Right ventricle myocardium superior (tissue), 1 donor: ENCODE measurements around the gene SP8. TPM values are rescaled to one million over a fixed set of nuclear protein-coding genes. Genes with fewer than 3 reads are reported as not detected.

Source experiments
- ATAC-seq: fragments of 200-7000 bp; cut with Tn5 transposase; one replicate; pipeline ENCODE4 v1.9.1; 2020; ENCODE audit warnings: mild to moderate bottlenecking; ENCODE audit not compliant: poor library complexity
- DNase-seq: peaks from one replicate; pipeline ENCODE4 v3.0.0-alpha.2; 2020
- intact Hi-C: fragments of 100-400 bp; cut with DNase I; formaldehyde crosslinking; loops from one replicate; pipeline ENCODE4 v1.11.2; 2022
- total RNA-seq: library from RNA; stranded (reverse); fragmentation: NEBNext Ultra II Directional; extraction: Animal tissue kit (Norgen Biotek cat#: 25700); gene quantifications from one replicate; pipeline ENCODE4 v1.2.1, GENCODE V29; 2021
- donor health status: DM: no; HTN: yes; CAD: no; lungs with severe emphysema.

SP8 gene
- total RNA-seq, 1 donor from 2014 or later, result not detected

- ATAC-seq, result peak; percentile 90
- intact Hi-C loops, result no loop called here
- DNase-seq, result no peak
Observed at GRCh38 chr7:20778063-20778721, 8.5 kb downstream of the SP8 start.

- DNase-seq (no peak), ATAC-seq (no peak)
- intact Hi-C loops, result no loop called here
Observed at GRCh38 chr7:20777377-20778062, 9.2 kb downstream of the SP8 start.

- DNase-seq, result no peak
- ATAC-seq, result no peak
- intact Hi-C loops, result no loop called here
Observed at GRCh38 chr7:20776942-20777341, 9.7 kb downstream of the SP8 start.

GRCh38 chr7:20776214-20776911, 10.3 kb downstream of the SP8 start:
- intact Hi-C loops, result no loop called here
- no peak for DNase-seq
- no peak for ATAC-seq

- DNase-seq (no peak), ATAC-seq (no peak)
- intact Hi-C loops, result no loop called here
Observed at GRCh38 chr7:20754001-20754400, 32.7 kb downstream of the SP8 start.

GRCh38 chr7:20749906-20750305, 36.8 kb downstream of the SP8 start:
- ATAC-seq (no peak), DNase-seq (no peak)
- intact Hi-C loops, result no loop called here

GRCh38 chr7:20748853-20749252, 37.8 kb downstream of the SP8 start:
- ATAC-seq, result no peak

GRCh38 chr7:20747001-20747400, 39.7 kb downstream of the SP8 start:
- ATAC-seq, result no peak
- intact Hi-C loops, result no loop called here
- no peak for DNase-seq

More at GRCh38 chr7:20748853-20749252, 37.8 kb downstream of the SP8 start:
- no peak for DNase-seq
- intact Hi-C loops, result no loop called here

- ATAC-seq (no peak), DNase-seq (no peak)
- intact Hi-C loops, result no loop called here
Observed at GRCh38 chr7:20745702-20746101, 41.0 kb downstream of the SP8 start.

- no peak for DNase-seq
- intact Hi-C loops, result no loop called here
- ATAC-seq, result no peak
Observed at GRCh38 chr7:20744954-20745446, 41.7 kb downstream of the SP8 start.

GRCh38 chr7:20742913-20743312, 43.8 kb downstream of the SP8 start:
- ATAC-seq (no peak), DNase-seq (no peak)
- intact Hi-C loops, result no loop called here

- intact Hi-C loops, result no loop called here
- DNase-seq, result no peak
- ATAC-seq, result no peak
Observed at GRCh38 chr7:20741801-20742200, 44.9 kb downstream of the SP8 start.

- DNase-seq (no peak), ATAC-seq (no peak)
- intact Hi-C loops, result no loop called here
Observed at GRCh38 chr7:20738518-20739481, 47.9 kb downstream of the SP8 start.

- intact Hi-C loops, result no loop called here
- no peak for ATAC-seq
- DNase-seq, result no peak
Observed at GRCh38 chr7:20737840-20738448, 48.7 kb downstream of the SP8 start.

- no peak for ATAC-seq
- intact Hi-C loops, result no loop called here
- no peak for DNase-seq
Observed at GRCh38 chr7:20735346-20736065, 51.2 kb downstream of the SP8 start.
